Raji (cell line): ENCODE results near the gene UCK2.

ENCODE experiments used
- POLR2A ChIP-seq: IDR thresholded peaks from 2 replicates; pipeline ENCODE4 v1.6.1; 2011; ENCODE audit warnings: low read depth, low read length, control low read depth; ENCODE audit not compliant: insufficient read depth

The UCK2 gene

DNA sequence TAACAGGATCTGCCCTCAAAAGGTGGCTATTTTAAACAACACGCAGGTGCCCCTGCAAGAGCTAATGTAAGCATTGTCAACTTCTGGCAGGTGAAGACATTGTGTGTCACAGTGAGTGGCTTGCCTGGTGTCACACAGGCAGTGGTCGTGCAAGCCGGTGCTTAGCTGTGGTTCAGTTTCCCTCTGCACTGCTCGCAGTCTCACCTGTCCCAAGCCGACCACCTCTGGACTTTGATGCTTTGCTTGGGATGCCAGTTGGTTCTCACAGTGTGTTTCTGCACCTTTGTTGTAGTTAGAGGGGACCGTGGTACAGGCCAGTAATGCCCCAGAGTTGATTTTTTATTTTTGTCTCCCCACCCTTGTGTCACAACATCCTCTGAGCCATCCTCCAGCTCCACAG, 85.2 kb downstream of the UCK2 start:
- TF ChIP-seq POLR2A: no peak

GRCh38 chr1:165914136-165914798, 86.9 kb downstream of the UCK2 start:
- TF ChIP-seq POLR2A: no peak

- TF ChIP-seq POLR2A: no peak
These were observed 88.1 kb downstream of the UCK2 start for GRCh38 chr1:165915480-165915879.

GRCh38 chr1:165915932-165916348, 88.5 kb downstream of the UCK2 start:
- no peak for TF ChIP-seq POLR2A

DNA sequence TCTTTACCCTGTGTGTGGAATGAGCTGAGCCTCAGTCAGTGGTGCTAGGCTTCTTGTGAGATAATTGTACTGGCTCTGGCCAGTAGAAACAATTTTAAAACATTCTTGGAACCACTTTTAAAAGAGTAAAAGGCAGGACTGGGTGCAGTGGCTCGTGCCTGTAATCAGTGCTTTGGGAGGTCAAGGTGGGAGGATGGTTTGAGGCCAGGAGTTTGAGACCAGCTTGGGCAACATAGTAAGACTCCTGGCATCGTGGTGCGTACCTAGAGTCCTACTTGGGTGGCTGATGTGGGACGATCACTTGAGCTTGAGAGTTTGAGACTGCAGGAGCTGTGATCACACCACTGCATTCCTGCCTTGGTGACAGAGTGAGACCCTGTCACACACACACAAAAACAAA, 89.8 kb downstream of the UCK2 start:
- no peak for TF ChIP-seq POLR2A

DNA sequence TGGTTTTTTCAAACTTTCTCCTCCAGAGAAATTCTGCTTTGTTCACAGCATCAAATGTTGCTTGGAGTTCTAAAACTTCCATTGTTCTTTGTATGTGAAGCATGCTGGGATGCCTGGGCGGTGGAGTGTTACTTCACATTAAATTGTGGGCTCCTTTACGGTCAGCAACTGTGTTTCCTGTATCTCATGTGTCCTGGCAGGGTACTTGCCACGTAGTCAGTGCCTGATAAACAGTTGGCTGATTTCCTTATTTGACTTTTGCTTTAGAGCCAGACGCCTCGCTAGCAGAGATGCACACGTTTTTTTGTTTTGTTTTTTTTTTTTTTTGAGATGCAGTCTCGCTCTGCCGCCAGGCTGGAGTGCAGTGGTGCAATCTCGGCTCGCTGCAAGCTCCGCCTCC, 96.7 kb downstream of the UCK2 start:
- TF ChIP-seq POLR2A: no peak

DNA sequence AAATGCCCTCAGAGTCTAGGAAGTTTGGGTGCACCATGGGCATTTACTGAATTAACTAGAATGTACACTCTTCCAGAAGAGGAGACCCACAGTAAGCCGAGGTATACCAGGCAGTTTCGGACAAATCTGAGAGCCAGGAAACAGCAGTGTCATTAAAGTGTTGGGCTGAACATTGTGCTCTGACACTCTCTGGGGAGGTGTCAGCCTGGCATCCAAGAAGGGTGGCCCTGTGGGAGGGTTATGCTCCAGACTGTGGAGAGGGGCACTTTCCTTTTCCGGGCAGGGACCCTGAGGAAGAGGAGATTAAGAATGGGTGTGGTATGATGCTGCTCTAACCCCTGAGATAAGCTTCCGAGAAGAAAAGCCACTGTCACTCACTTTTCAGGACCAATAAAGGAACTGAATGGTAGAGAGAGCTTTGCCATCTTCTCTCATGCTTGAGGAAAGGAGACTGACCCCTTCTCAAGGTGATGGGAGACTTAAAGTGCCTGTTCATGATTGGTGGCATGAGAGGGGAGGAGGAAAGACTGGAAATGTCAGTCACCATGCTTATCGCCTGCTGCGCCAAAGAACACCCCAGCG, 98.2 kb downstream of the UCK2 start:
- no peak for TF ChIP-seq POLR2A

DNA sequence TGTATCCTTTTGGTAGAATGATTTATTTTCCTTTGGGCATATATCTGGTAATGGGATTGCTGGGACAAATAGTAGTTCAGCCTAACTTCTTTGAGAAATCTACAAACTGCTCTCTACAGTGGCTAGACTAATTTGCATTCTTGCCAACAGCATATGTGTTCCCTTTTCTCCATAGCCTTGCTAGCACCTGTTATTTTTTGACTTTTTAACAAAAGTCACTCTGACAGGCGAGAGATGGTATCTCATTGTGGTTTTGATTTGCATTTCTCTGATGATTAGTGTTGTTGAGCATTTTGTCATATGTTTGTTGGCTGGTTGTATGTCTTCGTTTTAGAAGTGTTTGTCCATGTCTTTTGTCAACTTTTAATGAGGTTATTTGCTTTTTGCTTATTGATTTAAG, 99.8 kb downstream of the UCK2 start:
- no peak for TF ChIP-seq POLR2A

GRCh38 chr1:165928075-165928731, 100.8 kb downstream of the UCK2 start:
- no peak for TF ChIP-seq POLR2A

DNA sequence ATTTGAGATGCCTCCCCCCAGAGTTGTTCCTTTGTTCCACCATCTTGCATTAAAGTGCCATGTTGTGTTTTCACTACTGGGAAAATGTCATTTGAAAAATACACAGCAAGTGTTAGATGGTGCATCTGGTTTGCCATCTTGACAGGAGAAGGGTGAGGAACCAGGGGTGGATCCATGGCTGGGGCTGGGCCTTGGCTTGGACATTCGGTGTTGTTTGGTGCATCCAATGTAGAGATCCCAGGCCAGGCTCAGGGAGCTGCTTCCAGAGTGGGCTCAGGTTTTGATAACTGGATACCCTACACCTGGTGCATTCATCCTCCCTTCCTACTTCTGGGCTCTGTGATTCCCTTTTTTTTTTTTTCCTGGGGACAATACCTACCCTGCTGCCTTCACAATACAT, 103.5 kb downstream of the UCK2 start:
- no peak for TF ChIP-seq POLR2A

- no peak for TF ChIP-seq POLR2A
These were observed 106.2 kb downstream of the UCK2 start for GRCh38 chr1:165933446-165934170.

DNA sequence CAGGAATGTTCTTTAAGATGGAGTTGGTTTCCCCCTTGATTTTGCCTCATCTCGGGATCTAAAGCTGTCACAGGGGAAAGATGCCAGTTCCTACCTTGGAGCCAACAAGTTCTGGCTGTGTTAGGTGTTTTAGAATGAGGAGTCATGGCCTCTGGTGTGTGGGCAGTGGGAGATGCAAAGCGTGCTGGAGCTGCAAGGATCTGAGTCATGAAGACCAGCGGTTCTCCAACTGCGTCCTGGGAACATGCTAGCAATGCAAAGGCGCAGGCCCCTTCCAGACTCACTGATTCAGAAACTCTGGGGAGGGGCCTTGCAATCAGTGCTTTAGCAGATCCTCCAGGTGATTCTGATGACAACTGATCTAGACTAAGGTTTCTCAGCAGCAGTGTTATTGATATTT, 109.1 kb downstream of the UCK2 start:
- no peak for TF ChIP-seq POLR2A

GRCh38 chr1:165937829-165938228, 110.4 kb downstream of the UCK2 start:
- TF ChIP-seq POLR2A: no peak

DNA sequence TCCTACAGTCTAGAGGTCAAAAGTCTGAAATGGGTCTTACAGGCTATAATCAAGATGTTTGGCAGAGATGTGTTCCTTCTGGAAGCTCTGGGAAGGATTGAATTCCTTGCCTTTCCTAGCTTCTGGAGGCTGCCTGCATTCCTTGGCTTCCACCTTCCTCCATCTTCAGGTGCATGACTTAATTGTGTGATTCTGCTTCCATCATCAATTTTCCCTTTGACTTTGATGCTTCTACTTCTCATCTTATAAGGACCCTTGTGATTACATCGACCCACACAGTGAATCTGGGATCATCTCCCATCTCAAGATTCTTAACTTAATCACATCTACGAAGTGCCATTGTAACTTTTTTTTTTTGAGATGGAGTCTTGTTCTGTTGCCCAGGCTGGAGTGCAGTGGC, 111.4 kb downstream of the UCK2 start:
- TF ChIP-seq POLR2A: no peak

GRCh38 chr1:165941531-165941930, 114.1 kb downstream of the UCK2 start:
- TF ChIP-seq POLR2A: no peak

DNA sequence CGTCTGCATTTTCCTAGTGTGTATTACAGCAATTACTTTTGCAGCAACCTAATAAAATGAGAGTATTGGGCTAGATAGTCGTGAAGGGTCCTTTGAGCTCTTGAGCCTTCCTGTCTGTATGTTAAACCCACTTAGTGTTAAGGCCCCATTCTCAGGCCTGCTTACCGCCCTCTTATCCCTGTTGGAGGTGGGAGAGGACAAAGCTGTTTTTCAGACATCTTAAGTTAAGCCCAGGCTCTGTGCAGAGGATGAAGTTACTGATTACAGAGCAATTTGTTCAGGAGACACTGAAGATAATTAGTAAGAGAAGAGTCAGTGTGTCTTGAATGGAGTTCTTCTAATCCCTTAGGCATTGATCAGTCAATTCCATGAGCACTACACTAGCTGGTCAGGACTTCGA, 114.6 kb downstream of the UCK2 start:
- no peak for TF ChIP-seq POLR2A
